SW480 (cell line): Measurements from ENCODE around the gene KLHDC8B.
A peak's percentile ranks its signal among the peaks of the same experiment; 100 is the strongest.

Experiments
- DNase-seq: peaks from one replicate; pipeline ENCODE4 v3.0.0-alpha.2; 2016; ENCODE audit warnings: low spot score

Gene KLHDC8B

GRCh38 chr3:49158792-49159191 lies 12.6 kb upstream of the KLHDC8B start:
- DNase-seq = no peak

GRCh38 chr3:49161197-49161596 lies 10.2 kb upstream of the KLHDC8B start:
- DNase-seq = no peak

GRCh38 chr3:49161808-49162530 lies 9.4 kb upstream of the KLHDC8B start:
- no peak for DNase-seq

- DNase-seq = no peak
Observed at GRCh38 chr3:49162751-49163419, 8.5 kb upstream of the KLHDC8B start.

- DNase-seq = no peak
Observed at GRCh38 chr3:49163609-49164008, 7.8 kb upstream of the KLHDC8B start.

GRCh38 chr3:49164983-49165720 lies 6.2 kb upstream of the KLHDC8B start:
- DNase-seq = no peak

- DNase-seq = peak; percentile 63
Observed at GRCh38 chr3:49165771-49166751, 5.3 kb upstream of the KLHDC8B start, which contains the start of gene CCDC71. Gene CCDC71, minus strand, starts transcription at chr3:49166331. Its CDS starts 2,123 bp downstream, at chr3:49164208.

GRCh38 chr3:49166752-49167556 lies 4.4 kb upstream of the KLHDC8B start:
- DNase-seq = no peak

- no peak for DNase-seq
Observed at GRCh38 chr3:49170744-49171118, 667 bp upstream of the KLHDC8B start.

- no peak for DNase-seq
Observed at GRCh38 chr3:49171775-49172500, 540 bp downstream of the KLHDC8B start.

- no peak for DNase-seq
Observed at GRCh38 chr3:49172551-49173041, 1.2 kb downstream of the KLHDC8B start.

- DNase-seq = no peak
Observed at GRCh38 chr3:49173116-49173791, 1.9 kb downstream of the KLHDC8B start.

- DNase-seq = no peak
Observed at GRCh38 chr3:49173792-49174170, 2.4 kb downstream of the KLHDC8B start.

GRCh38 chr3:49174397-49174985 lies 3.1 kb downstream of the KLHDC8B start:
- DNase-seq = no peak

GRCh38 chr3:49175530-49175929 lies 4.1 kb downstream of the KLHDC8B start:
- DNase-seq = no peak

- no peak for DNase-seq
Observed at GRCh38 chr3:49177073-49177472, 5.7 kb downstream of the KLHDC8B start.

GRCh38 chr3:49180116-49180515 lies 8.7 kb downstream of the KLHDC8B start:
- no peak for DNase-seq

GRCh38 chr3:49181351-49181750 lies 10.0 kb downstream of the KLHDC8B start:
- no peak for DNase-seq

- DNase-seq = no peak
Observed at GRCh38 chr3:49182682-49183081, 11.3 kb downstream of the KLHDC8B start.
